GM19025 (cell line): ENCODE measurements around the gene SLC10A7.
"Not testable (repeated sequence)": the region's sequence is repeated elsewhere in the genome, so short reads cannot be mapped to it uniquely, and the experiment has no call there.

ENCODE experiments used
- ATAC-seq: cut with Tn5 transposase; IDR thresholded peaks from one replicate; pipeline ENCODE4 v1.9.1; 2021; ENCODE audit warnings: mild to moderate bottlenecking, low read depth, moderate library complexity; ENCODE audit not compliant: unreplicated experiment

Gene SLC10A7

DNA sequence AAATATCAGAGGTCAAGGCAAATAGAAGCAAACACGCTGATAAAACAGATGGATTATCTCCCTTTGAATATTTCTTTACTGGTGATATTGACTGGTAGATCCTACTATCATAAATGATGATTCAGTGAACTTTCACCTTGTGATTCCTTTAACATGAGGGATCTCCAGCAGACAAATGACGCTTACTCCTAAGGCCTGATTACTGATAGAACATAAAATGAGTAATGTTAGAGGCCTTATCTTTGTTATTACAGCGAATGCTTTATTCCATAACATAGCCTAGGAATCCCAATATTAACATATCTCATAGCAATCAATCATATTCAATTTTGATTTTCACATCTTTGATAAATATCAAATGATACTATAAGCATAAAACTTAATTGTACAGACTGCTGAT is 152.3 kb downstream of the SLC10A7 start:
- ATAC-seq, result no peak

DNA sequence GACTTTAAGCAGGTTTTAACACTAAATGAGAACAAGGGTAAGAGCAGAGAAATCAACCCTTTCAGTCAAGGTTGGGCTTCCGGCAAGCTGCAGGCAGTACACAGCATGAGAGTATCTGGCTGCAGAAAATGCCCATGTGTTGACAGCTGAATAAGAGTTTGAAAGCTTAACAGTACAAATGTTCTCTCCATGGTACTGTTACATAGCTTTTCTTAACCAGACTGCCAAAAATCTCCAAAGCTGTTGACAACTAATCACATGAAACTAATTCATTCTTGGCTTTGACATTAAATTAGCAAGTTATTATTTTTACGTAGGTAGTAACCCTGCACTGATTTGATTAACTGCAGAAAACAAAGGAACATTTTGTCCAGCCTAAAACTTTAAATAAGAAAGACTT is 153.5 kb downstream of the SLC10A7 start:
- ATAC-seq, result no peak

DNA sequence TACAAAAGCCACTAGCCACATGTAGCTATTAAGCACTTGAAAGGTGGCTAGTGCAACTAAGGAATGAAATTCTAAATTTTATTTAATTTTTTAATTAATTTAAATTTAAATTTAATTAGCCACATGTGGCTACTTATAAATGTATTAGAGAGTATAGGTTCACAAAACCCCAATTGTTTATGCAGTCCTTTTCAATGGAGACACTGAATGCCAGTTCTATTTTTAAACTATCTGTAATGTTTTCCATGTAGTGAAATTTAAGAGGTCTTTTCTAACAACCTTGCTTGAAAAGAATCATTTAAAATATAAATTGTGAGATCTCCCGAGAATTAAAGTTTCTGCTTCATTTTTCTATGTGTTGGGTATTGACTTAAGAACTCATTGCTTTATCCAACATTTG is 154.4 kb downstream of the SLC10A7 start:
- ATAC-seq, result no peak

DNA sequence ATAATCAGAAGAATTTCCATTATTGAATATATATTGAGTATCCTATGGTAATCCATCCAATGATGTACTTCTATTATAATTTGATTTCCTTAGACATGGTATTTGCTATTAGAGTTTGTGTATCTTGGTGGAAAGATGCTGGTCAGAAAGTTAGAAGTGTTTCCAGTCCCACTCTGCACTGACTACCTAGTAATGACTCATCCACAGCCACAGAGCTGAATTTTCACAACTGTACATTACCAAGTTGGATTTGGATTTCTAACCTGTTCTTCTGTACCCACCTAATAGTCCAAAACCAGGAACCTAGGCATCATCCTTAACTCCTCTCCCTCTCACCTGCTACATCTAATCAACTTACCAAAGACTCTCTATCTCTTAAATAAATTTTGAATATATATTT is 162.0 kb downstream of the SLC10A7 start:
- no peak for ATAC-seq

DNA sequence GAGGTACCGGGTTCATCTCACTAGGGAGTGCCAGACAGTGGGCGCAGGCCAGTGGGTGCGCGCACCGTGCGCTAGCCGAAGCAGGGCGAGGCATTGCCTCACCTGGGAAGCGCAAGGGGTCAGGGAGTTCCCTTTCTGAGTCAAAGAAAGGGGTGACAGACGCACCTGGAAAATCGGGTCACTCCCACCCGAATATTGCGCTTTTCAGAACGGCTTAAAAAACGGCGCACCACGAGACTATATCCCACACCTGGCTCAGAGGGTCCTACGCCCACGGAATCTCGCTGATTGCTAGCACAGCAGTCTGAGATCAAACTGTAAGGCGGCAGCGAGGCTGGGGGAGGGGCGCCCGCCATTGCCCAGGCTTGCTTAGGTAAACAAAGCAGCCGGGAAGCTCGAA is 171.6 kb downstream of the SLC10A7 start:
- not testable (repeated sequence) for ATAC-seq

GRCh38 chr4:146349306-146349705 is 172.4 kb downstream of the SLC10A7 start:
- no peak for ATAC-seq

DNA sequence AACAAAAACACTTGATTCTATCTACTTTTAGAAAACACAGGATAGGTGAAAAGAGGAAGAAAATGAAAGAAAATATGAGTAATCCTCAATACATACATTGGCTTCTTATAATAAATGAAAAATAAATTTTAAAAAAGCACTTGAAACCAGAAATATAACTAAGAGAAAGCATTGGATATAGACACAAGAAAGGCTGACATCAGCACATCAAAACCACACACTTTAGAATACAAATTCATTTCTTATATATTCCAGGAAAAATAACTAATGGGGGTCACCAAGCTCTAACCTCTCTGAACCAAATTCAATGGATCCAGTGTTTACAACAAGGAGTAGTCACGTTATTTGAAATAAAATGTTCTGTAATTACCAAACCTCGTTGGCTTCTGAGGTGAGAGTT is 173.9 kb downstream of the SLC10A7 start:
- ATAC-seq, result no peak

GRCh38 chr4:146346276-146346675 is 175.5 kb downstream of the SLC10A7 start:
- ATAC-seq, result no peak

DNA sequence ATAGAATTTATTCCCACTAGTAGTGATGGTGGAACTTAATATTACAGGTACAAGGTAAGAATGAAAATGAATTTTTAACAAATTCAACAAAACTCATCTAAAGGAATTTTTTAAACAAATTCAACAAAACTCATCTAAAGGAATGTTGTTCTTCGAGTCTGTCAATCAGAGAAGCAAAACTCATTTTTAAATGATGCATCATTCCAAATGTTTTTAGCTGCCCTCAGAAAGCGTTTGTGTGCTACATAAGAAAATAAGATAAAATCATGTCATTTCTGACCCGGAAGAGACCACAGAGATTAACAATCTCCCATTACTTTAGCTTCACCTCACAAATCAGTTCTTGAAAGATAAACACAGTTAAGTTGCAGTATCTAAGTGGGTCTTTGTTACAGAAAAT is 178.0 kb downstream of the SLC10A7 start:
- no peak for ATAC-seq

GRCh38 chr4:146343199-146343598 is 178.5 kb downstream of the SLC10A7 start:
- peak; percentile 51 for ATAC-seq

DNA sequence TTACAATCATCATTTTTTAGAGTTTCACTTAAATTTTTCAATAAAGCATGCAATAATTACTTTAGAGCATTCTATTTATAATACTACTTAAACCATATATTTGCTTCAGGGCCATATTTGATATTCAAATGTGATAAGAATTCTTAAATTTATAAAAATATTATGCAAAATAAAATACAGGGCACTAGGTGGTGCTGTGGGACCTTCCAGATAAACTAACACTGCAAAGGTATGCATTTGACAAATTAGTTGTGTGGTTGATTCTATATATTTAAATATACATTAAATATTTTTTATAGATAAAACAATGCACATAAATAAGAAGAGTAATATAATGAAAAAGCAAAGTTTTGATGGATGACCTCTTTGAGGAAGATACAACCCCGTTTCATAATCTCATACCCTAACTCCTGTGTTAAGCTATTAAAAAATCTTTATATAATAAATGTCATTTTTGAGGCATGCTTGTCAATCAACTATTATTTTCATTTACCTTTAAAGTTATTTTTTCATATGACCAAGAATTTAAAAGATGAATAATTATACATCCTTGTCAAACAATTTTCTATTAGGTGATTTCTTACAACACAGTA is 179.0 kb downstream of the SLC10A7 start:
- no peak for ATAC-seq

GRCh38 chr4:146340798-146341197 is 180.9 kb downstream of the SLC10A7 start:
- ATAC-seq, result no peak

DNA sequence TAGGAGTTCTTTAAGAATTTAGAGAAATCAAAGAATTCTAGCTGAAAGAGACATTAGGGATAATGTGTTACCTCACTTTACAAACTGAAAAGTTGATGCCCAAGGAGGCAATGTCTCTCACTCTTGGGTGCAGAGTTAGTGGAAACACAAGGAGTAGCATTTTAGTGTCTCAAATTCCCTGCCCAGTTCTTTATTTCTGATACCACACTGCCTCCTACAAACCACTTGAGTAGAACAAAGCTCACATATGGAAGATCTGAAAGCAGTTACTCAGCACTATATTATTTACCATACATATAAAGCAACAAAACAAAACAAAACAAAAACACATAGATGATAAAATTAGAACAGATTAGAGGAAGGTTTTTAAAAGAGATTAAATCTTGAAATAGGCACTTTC is 183.2 kb downstream of the SLC10A7 start:
- ATAC-seq, result no peak

GRCh38 chr4:146336410-146336807 is 185.3 kb downstream of the SLC10A7 start:
- ATAC-seq, result no peak

- ATAC-seq, result no peak
These were observed 185.9 kb downstream of the SLC10A7 start for GRCh38 chr4:146335763-146336409.

GRCh38 chr4:146334862-146335449 is 186.8 kb downstream of the SLC10A7 start:
- no peak for ATAC-seq

DNA sequence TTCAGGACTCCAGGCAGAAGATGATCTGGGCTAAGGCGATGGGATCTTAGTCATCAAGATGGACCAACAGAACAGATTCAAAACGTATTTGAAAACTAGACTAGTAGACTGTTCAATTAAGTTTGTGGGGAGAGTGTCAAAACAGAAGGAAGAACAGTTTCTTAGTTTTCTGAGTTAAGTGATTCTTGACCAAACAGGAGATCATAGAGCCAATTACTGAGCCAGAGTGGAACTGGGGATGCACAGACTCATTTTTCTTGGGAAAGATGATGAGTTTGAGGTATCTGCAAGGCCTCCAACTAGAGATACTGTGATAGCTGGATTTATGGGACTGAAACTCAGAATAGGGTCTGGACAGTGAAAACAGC is 187.9 kb downstream of the SLC10A7 start:
- ATAC-seq, result no peak

- ATAC-seq, result peak; percentile 87
These were observed 188.4 kb downstream of the SLC10A7 start for GRCh38 chr4:146333187-146333894.

DNA sequence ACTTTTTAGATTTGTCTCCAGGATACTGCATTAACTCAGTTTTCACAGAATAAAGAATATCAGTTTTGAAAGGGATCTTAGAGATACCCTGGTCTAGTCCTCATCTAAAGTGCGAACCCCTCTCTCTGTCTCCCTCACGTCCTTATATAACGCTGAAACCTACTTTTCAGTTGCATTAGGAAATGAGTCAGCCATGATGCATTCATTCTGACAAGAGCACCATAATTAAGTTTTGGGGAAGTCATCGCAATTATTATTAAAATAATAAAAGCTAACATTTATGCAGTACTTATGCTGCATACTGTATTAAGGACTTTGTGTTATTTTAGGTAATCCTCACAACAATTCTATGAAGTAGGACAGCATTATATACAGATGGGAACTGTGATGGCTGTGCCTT is 191.3 kb downstream of the SLC10A7 start:
- ATAC-seq, result no peak

DNA sequence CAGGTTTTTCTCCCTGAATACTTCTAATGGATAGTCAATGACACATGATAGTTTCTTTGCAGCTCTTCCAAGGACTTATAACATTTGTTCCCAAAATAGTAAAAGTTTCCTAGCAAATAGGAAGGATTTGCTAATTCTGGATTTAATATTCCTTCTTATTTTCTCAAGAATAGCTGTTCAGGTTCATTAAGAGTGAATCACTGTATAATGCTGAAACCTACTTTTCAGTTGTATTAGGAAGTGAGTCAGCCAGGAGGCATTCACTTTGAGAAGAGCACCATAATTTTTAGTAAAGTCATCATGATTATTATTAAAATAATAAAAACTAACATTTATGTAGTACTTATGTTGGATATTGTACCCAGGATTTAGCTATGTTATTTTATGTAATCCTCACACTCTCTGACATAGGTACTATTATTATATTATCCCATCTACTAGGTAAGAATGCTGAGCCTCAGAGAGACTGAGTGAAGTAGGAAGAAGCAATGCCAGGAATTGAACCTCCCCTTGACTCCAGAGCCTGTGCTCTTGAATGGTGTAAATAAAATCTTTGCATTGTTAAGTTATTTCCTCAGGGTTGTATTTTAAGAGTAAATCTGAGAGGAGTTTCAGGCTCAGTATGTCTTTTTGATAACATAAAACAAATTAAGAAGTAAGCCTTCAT is 192.6 kb downstream of the SLC10A7 start:
- ATAC-seq, result no peak
